ENCODE data around the gene HOMER3.
"Not testable (repeated sequence)": the region's sequence is repeated elsewhere in the genome, so short reads cannot be mapped to it uniquely, and the experiment has no call there.

Gene HOMER3

GRCh38 chr19:18905513-18906236 is 35.3 kb downstream of the HOMER3 start:
- DNase-seq: no peak
- TF ChIP-seq POLR2A (IDR thresholded peaks at IDR 0.05; ENCODE audit: low read length): no peak
- no peak for TF ChIP-seq GATA1 (IDR thresholded peaks at IDR 0.05; ENCODE audit: low read depth, low read length)

- no peak for DNase-seq
- TF ChIP-seq GATA1 (IDR thresholded peaks at IDR 0.05; ENCODE audit: low read depth, low read length): no peak
- no peak for TF ChIP-seq POLR2A (IDR thresholded peaks at IDR 0.05; ENCODE audit: low read length)
Measured at GRCh38 chr19:18905058-18905456, 36.0 kb downstream of the HOMER3 start.

- DNase-seq: no peak
- TF ChIP-seq POLR2A (IDR thresholded peaks at IDR 0.05; ENCODE audit: low read length) (no peak), GATA1 (IDR thresholded peaks at IDR 0.05; ENCODE audit: low read depth, low read length) (no peak)
Measured at GRCh38 chr19:18904334-18905057, 36.5 kb downstream of the HOMER3 start.

GRCh38 chr19:18903156-18904037 is 37.6 kb downstream of the HOMER3 start:
- TF ChIP-seq POLR2A (IDR thresholded peaks at IDR 0.05; ENCODE audit: low read length): no peak
- TF ChIP-seq GATA1 (IDR thresholded peaks at IDR 0.05; ENCODE audit: low read depth, low read length): no peak
- no peak for DNase-seq

GRCh38 chr19:18902519-18902918 is 38.5 kb downstream of the HOMER3 start:
- DNase-seq: not testable (repeated sequence)

GRCh38 chr19:18901491-18901890 is 39.5 kb downstream of the HOMER3 start:
- DNase-seq: no peak
- no peak for TF ChIP-seq POLR2A (IDR thresholded peaks at IDR 0.05; ENCODE audit: low read length)
- no peak for TF ChIP-seq GATA1 (IDR thresholded peaks at IDR 0.05; ENCODE audit: low read depth, low read length)

- TF ChIP-seq POLR2A (IDR thresholded peaks at IDR 0.05; ENCODE audit: low read length) (no peak), GATA1 (IDR thresholded peaks at IDR 0.05; ENCODE audit: low read depth, low read length) (no peak)
- no peak for DNase-seq
Measured at GRCh38 chr19:18900700-18901481, 40.1 kb downstream of the HOMER3 start.

GRCh38 chr19:18899624-18900560 is 41.1 kb downstream of the HOMER3 start:
- TF ChIP-seq GATA1 (IDR thresholded peaks at IDR 0.05; ENCODE audit: low read depth, low read length) (no peak), POLR2A (IDR thresholded peaks at IDR 0.05; ENCODE audit: low read length) (no peak)
- no peak for DNase-seq

GRCh38 chr19:18898607-18899408 is 42.2 kb downstream of the HOMER3 start:
- DNase-seq: no peak
- TF ChIP-seq POLR2A (IDR thresholded peaks at IDR 0.05; ENCODE audit: low read length) (no peak), GATA1 (IDR thresholded peaks at IDR 0.05; ENCODE audit: low read depth, low read length) (no peak)

GRCh38 chr19:18898081-18898606 is 42.9 kb downstream of the HOMER3 start:
- DNase-seq: peak; percentile 61 to 67
- TF ChIP-seq GATA1 (IDR thresholded peaks at IDR 0.05; ENCODE audit: low read depth, low read length): no peak
- TF ChIP-seq POLR2A (IDR thresholded peaks at IDR 0.05; ENCODE audit: low read length): no peak

Data from erythroblast (primary cell).